C4-2B (cell line): Measurements from ENCODE around the gene BAG3.

Source experiments
- CTCF ChIP-seq: fragments of 450-650 bp; conservative IDR thresholded peaks from 2 replicates; pipeline ENCODE4 v1.5.1; 2017; ENCODE audit warnings: mild to moderate bottlenecking
- ZFX ChIP-seq: fragments of 450-650 bp; IDR thresholded peaks from 2 replicates; pipeline ENCODE4 v1.6.1; 2017

DNA sequence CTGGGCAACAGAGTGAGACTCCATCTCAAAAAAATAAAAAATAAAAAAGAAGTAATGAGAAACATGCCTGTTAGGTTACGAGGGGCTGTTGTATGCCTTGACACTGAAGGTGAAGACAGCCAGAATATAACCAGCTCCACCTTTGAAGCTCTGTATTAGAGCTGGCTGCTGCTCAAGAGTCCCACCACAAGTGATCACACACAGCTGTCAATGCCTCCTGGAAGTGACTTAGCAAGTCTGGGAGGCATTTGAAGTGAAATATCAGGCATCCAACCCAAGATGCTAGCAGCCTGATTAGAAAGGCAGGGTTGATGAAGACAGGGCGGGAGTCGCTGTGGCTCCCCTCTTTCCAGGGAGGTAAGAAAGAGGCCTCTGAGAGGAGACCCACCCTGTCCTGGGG is 40.5 kb downstream of the BAG3 start:
- TF ChIP-seq CTCF: no peak
- TF ChIP-seq ZFX: no peak
